Left colon (tissue), 2 donors: Measurements from ENCODE around the gene VWCE. TPM values are rescaled to one million over a fixed set of nuclear protein-coding genes. Genes with fewer than 3 reads are reported as not detected.
A peak's percentile ranks its signal among the peaks of the same experiment; 100 is the strongest.

Source experiments
- ATAC-seq: fragments of 200-7000 bp; cut with Tn5 transposase; one replicate; pipeline ENCODE4 v1.9.1; 2020; ENCODE audit warnings: mild to moderate bottlenecking, moderate library complexity
- DNase-seq, 2 donors: peaks; one replicate each; pipeline ENCODE4 v3.0.0-alpha.2; 2020
- intact Hi-C, 2 donors: fragments of 100-400 bp; cut with DNase I in 1 of 2; cut with micrococcal nuclease in 1 of 2; formaldehyde crosslinking; loops; one replicate each; pipeline versions ENCODE4 v1.11.2 to v1.14.0; 2022; cut with DNase I, micrococcal nuclease
- total RNA-seq, 2 donors: library from RNA; stranded (reverse); fragmentation: NEBNext Ultra II Directional; extraction: Animal tissue kit (Norgen Biotek cat#: 25700); gene quantifications; one replicate each; pipeline ENCODE4 v1.2.1, GENCODE V29; 2021
- donor health status: DM: no; HTN: no; CAD: no.
- donor health status: DM: yes; HTN: yes; CAD: no.

The VWCE gene
- total RNA-seq, 2 donors from 2014 or later = 0.36 to 0.76 TPM

- DNase-seq = no peak
- ATAC-seq = no peak
- intact Hi-C loops = no loop called here
Measured at GRCh38 chr11:61292356-61292755, 2.8 kb downstream of the VWCE start.

- intact Hi-C loops = no loop called here
- no peak for ATAC-seq
- DNase-seq = no peak
Measured at GRCh38 chr11:61290905-61291690, 4.0 kb downstream of the VWCE start.

GRCh38 chr11:61287338-61287977, 7.7 kb downstream of the VWCE start:
- DNase-seq (no peak), ATAC-seq (no peak)
- intact Hi-C loops = no loop called here

GRCh38 chr11:61283613-61284012, 11.5 kb downstream of the VWCE start:
- intact Hi-C loops = no loop called here
- DNase-seq (no peak), ATAC-seq (no peak)

- peak; percentile 100 for ATAC-seq
- intact Hi-C loops = no loop called here
- peak; percentile 42 to 85 for DNase-seq
Measured at GRCh38 chr11:61281581-61282250, 13.4 kb downstream of the VWCE start.

GRCh38 chr11:61280883-61281580, 14.1 kb downstream of the VWCE start:
- peak; percentile 31 for ATAC-seq
- intact Hi-C loops = no loop called here
- no peak for DNase-seq

GRCh38 chr11:61279934-61280659, 15.0 kb downstream of the VWCE start:
- ATAC-seq (no peak), DNase-seq (no peak)
- intact Hi-C loops = no loop called here

GRCh38 chr11:61278001-61278470, 17.1 kb downstream of the VWCE start:
- intact Hi-C loops = no loop called here
- no peak for DNase-seq
- no peak for ATAC-seq

GRCh38 chr11:61277186-61278000, 17.7 kb downstream of the VWCE start:
- ATAC-seq (no peak), DNase-seq (no peak)
- intact Hi-C loops = no loop called here

- intact Hi-C loops = no loop called here
- ATAC-seq (no peak), DNase-seq (no peak)
Measured at GRCh38 chr11:61275191-61275590, 19.9 kb downstream of the VWCE start.

GRCh38 chr11:61274084-61274483, 21.0 kb downstream of the VWCE start:
- DNase-seq (no peak), ATAC-seq (no peak)
- intact Hi-C loops = no loop called here

- ATAC-seq = peak; percentile 90
- DNase-seq = peak in 1 of 2 donors; percentile 28
- intact Hi-C loops = no loop called here
Measured at GRCh38 chr11:61273178-61274078, 21.7 kb downstream of the VWCE start.

- intact Hi-C loops = no loop called here
- DNase-seq = no peak
- no peak for ATAC-seq
Measured at GRCh38 chr11:61272731-61273130, 22.4 kb downstream of the VWCE start.

- DNase-seq (no peak), ATAC-seq (no peak)
- intact Hi-C loops = no loop called here
Measured at GRCh38 chr11:61270354-61271076, 24.6 kb downstream of the VWCE start.

GRCh38 chr11:61268588-61269250, 26.4 kb downstream of the VWCE start:
- DNase-seq (no peak), ATAC-seq (no peak)
- intact Hi-C loops = no loop called here

GRCh38 chr11:61267437-61267841, 27.7 kb downstream of the VWCE start:
- ATAC-seq = peak; percentile 80
- intact Hi-C loops = no loop called here
- peak; percentile 20 to 30 for DNase-seq
